HepG2 (cell line): ENCODE data around the gene LSM12. TPM values are rescaled to one million over a fixed set of nuclear protein-coding genes. Genes with fewer than 3 reads are reported as not detected.

ENCODE experiments used
- MED1 ChIP-seq: sonication (generic); formaldehyde crosslinking; IDR thresholded peaks from 2 replicates; pipeline ENCODE4 v1.4.0; 2020; ENCODE audit warnings: missing genetic modification reagents
- POLR2AphosphoS5 ChIP-seq: IDR thresholded peaks from 2 replicates; pipeline ENCODE4 v1.6.1; 2012; ENCODE audit warnings: low read depth, low read length
- RXRB ChIP-seq: IDR thresholded peaks from 2 replicates; pipeline ENCODE4 v1.6.1; 2016; ENCODE audit warnings: borderline replicate concordance, missing genetic modification reagents, missing compliant biosample characterization
- SP5 ChIP-seq: IDR thresholded peaks from 2 replicates; pipeline ENCODE4 v1.6.1; 2016; ENCODE audit warnings: low read depth, borderline replicate concordance
- TBL1XR1 ChIP-seq: fragments of 150-350 bp; IDR thresholded peaks from 2 replicates; pipeline ENCODE4 v1.6.1; 2014; ENCODE audit warnings: borderline replicate concordance, low read length; ENCODE audit not compliant: partially characterized antibody
- TGIF2 ChIP-seq: IDR thresholded peaks from 2 replicates; pipeline ENCODE4 v1.6.1; 2016; ENCODE audit warnings: control low read depth, missing compliant biosample characterization
- ZBTB20 ChIP-seq: sonication (generic); formaldehyde crosslinking; IDR thresholded peaks from 2 replicates; pipeline ENCODE4 v1.8.1; 2023; ENCODE audit warnings: missing genetic modification reagents, low read depth, mild to moderate bottlenecking, borderline replicate concordance
- ZC3H13 ChIP-seq: sonication (generic); formaldehyde crosslinking; IDR thresholded peaks from 2 replicates; pipeline ENCODE4 v1.8.1; 2023; ENCODE audit warnings: mild to moderate bottlenecking, missing genetic modification reagents, moderate library complexity
- ZNF34 ChIP-seq: sonication (generic); formaldehyde crosslinking; IDR thresholded peaks from 2 replicates; pipeline ENCODE4 v1.4.0; 2020; ENCODE audit warnings: mild to moderate bottlenecking, missing genetic modification reagents, borderline replicate concordance
- ZNF343 ChIP-seq: sonication (generic); formaldehyde crosslinking; IDR thresholded peaks from 2 replicates; pipeline ENCODE4 v1.4.0; 2020; ENCODE audit warnings: mild to moderate bottlenecking, missing genetic modification reagents
- polyA plus RNA-seq, 8 experiments: library from polyadenylated mRNA; depleted of rRNA in 3 of 8; stranded (reverse) in 7 of 8; unstranded in 1 of 8; fragments of >200 nt; fragmentation: Illumina TruSeq in 4 of 8; extraction: Trizol in 4 of 8; gene quantifications; 2 replicates each; pipeline versions ENCODE4 v1.2.1 to v1.2.3, GENCODE V29; 2011 to 2016; ENCODE audit warnings: low read depth in 4 of 8, missing spikeins in 1 of 8, mixed read lengths in 1 of 8; ENCODE audit not compliant: insufficient read depth in 1 of 8
- total RNA-seq, 5 experiments: library from RNA; depleted of rRNA; stranded (reverse); fragments of >200 nt; fragmentation: Illumina TruSeq; extraction: Trizol; gene quantifications; 2 replicates each; pipeline ENCODE4 v1.2.3, GENCODE V29; 2016; ENCODE audit warnings: low read depth in 1 of 5
- TF ChIP-seq, protein P1 (sequence below): sonication (generic); formaldehyde crosslinking; IDR thresholded peaks from 2 replicates; pipeline ENCODE4 v1.4.0; 2020; ENCODE audit warnings: missing genetic modification reagents, low read depth, mild to moderate bottlenecking, borderline replicate concordance
- TF ChIP-seq, protein P2 (sequence below): IDR thresholded peaks from 2 replicates; pipeline ENCODE4 v1.6.1; 2016; ENCODE audit warnings: missing genetic modification reagents, missing compliant biosample characterization
- TF ChIP-seq, protein P3 (sequence below): sonication (generic); formaldehyde crosslinking; IDR thresholded peaks from 2 replicates; pipeline ENCODE4 v1.8.0; 2022; ENCODE audit warnings: missing genetic modification reagents, mild to moderate bottlenecking, borderline replicate concordance

LSM12 gene
- total and polyA plus RNA-seq, 2 of the 13 experiments (the other 11 are each of a cell fraction or from before 2014, with no cell fraction given): 52.8 to 55.7 TPM

DNA sequence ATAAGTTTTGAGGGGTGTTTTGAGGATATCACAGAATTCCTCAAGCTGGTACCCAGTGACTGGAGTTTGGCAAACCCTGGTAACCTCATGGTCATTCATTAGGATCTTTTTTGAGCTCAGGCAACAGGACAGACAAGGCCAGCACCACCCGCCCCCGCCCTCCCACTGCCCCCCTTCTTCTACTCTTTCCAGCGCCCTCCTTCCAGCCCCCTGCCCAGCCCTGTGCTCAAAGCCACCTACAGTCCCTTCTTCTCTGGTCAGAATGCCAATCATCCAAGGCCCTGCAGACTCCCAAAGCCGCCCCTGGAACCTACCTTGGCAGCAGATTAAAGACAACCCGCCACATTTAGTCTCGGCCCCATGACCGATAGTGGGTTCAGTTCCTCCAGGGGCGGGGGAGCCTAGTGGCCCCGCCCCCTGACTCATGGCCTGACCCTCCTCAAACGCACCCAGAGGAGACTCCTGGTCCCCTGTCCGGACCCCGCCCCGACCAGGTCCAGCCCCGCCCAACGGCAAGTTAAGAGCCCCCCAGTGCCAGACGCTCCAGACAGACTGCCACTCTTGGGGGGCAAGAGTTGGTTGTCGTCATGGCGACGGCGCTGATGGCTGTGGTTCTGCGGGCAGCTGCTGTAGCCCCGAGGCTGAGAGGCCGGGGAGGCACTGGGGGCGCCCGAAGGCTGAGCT, 62.3 kb downstream of the LSM12 start, which contains the start of gene NAGS (continued):
- 0 out of 2 replicates have a peak, but pooled peaks have one; percentile 15 for TF ChIP-seq RXRB (CRISPR knock-in tag)
- peak; percentile 69 for TF ChIP-seq SP5 (CRISPR knock-in tag)
- 0 out of 2 replicates have a peak, but pooled peaks have one; percentile 24 for TF ChIP-seq ZNF343 (CRISPR knock-in tag)
- TF ChIP-seq TGIF2 (CRISPR knock-in tag): 0 out of 2 replicates have a peak, but pooled peaks have one; percentile 51
- TF ChIP-seq, protein P1, sequence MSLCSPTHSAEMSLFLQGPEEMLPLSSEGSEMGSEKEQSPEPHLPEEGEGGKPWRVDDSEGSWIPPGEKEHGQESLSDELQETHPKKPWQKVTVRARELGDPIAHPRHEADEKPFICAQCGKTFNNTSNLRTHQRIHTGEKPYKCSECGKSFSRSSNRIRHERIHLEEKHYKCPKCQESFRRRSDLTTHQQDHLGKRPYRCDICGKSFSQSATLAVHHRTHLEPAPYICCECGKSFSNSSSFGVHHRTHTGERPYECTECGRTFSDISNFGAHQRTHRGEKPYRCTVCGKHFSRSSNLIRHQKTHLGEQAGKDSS (CRISPR knock-in tag): peak; percentile 67; the same call in 1 of the 2 replicates
- TF ChIP-seq MED1 (CRISPR knock-in tag): peak; percentile 24; the same call in 1 of the 2 replicates
- TF ChIP-seq ZNF34: 0 out of 2 replicates have a peak, but pooled peaks have one; percentile 80
- peak; percentile 23; the same call in 1 of the 2 replicates for TF ChIP-seq ZBTB20 (CRISPR knock-in tag)
- peak; percentile 74; the same call in 1 of the 2 replicates for TF ChIP-seq ZC3H13 (CRISPR knock-in tag)
- TF ChIP-seq, protein P2, sequence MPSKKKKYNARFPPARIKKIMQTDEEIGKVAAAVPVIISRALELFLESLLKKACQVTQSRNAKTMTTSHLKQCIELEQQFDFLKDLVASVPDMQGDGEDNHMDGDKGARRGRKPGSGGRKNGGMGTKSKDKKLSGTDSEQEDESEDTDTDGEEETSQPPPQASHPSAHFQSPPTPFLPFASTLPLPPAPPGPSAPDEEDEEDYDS (CRISPR knock-in tag): peak; percentile 50; the same call in 1 of the 2 replicates
- no peak for TF ChIP-seq TBL1XR1
- peak; percentile 17; the same call in 1 of the 2 replicates for TF ChIP-seq POLR2AphosphoS5
- TF ChIP-seq, protein P3, sequence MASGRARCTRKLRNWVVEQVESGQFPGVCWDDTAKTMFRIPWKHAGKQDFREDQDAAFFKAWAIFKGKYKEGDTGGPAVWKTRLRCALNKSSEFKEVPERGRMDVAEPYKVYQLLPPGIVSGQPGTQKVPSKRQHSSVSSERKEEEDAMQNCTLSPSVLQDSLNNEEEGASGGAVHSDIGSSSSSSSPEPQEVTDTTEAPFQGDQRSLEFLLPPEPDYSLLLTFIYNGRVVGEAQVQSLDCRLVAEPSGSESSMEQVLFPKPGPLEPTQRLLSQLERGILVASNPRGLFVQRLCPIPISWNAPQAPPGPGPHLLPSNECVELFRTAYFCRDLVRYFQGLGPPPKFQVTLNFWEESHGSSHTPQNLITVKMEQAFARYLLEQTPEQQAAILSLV (CRISPR knock-in tag): 0 out of 2 replicates have a peak, but pooled peaks have one; percentile 13
